Measurements from ENCODE around the gene PHTF2. TPM values are rescaled to one million over a fixed set of nuclear protein-coding genes. Genes with fewer than 3 reads are reported as not detected.

Gene PHTF2
- total and polyA plus RNA-seq, 4 experiments from 2014 or later, result 19.6 to 34.1 (median 29.9) TPM

- no peak overlapping the region for H3K4me3 ChIP-seq (ENCODE audit: low read length in 2 of 2)
- Mint-ChIP-seq H3K27me3 (no peaks in the 10 kb centered on the region), H3K4me1 (peaks cover 21 to 34% (median 21%) of the 10 kb centered on the region in 4 donors), H3K4me3 (no peak overlapping the region), H3K9me3 (no peaks in the 10 kb centered on the region), H3K36me3 (peaks cover 13 to 29% of the 10 kb centered on the region in 2 donors), H3K27ac (peak overlapping the region in 2 of 7 donors; percentile 23 to 80)
- no peak for DNase-seq
- H3K27me3 ChIP-seq (ENCODE audit: insufficient read depth, low read length), result no peaks in the 10 kb centered on the region
- H3K36me3 ChIP-seq (ENCODE audit: insufficient read depth, low read length), result peaks cover 10% of the 10 kb centered on the region
- intact Hi-C loops (cut with micrococcal nuclease), result no loop called here
- CTCF ChIA-PET (ENCODE audit: partially characterized antibody), result interaction anchor here (3.5 to 4.0 kb wide), 2 partner anchors 108 to 114 kb away, joined by 17 to 31 read pairs; no protein-coding TSS in a partner anchor
- POLR2A ChIA-PET (ENCODE audit: partially characterized antibody), result no interaction called here
- no peaks in the 10 kb centered on the region for H3K9me3 ChIP-seq (ENCODE audit: control insufficient read depth in 1 of 2, low read length in 2 of 2)
- no peak overlapping the region for H3K27ac ChIP-seq (ENCODE audit: low read depth, low read length)
- peaks cover 10% of the 10 kb centered on the region for H3K4me1 ChIP-seq (ENCODE audit: insufficient read depth, low read length)
Observed at GRCh38 chr7:77765481-77765880, 33.1 kb upstream of the PHTF2 start.

- intact Hi-C loops (cut with micrococcal nuclease), result no loop called here
- ChIA-PET POLR2A (ENCODE audit: partially characterized antibody) (no interaction called here), CTCF (ENCODE audit: partially characterized antibody) (interaction anchor here (0.8 to 4.0 kb wide), 3 partner anchors 109 to 115 kb away, joined by 3 to 31 read pairs (median 17); no protein-coding TSS in a partner anchor)
- Histone ChIP-seq H3K27me3 (ENCODE audit: insufficient read depth, low read length) (no peaks in the 10 kb centered on the region), H3K4me3 (ENCODE audit: low read length in 2 of 2) (no peak overlapping the region), H3K27ac (ENCODE audit: low read depth, low read length) (no peak overlapping the region), H3K9me3 (ENCODE audit: control insufficient read depth in 1 of 2, low read length in 2 of 2) (no peaks in the 10 kb centered on the region), H3K36me3 (ENCODE audit: insufficient read depth, low read length) (peaks cover 10% of the 10 kb centered on the region), H3K4me1 (ENCODE audit: insufficient read depth, low read length) (peaks cover 10% of the 10 kb centered on the region)
- H3K36me3 Mint-ChIP-seq, result peaks cover 17 to 34% of the 10 kb centered on the region in 2 donors
- H3K4me1 Mint-ChIP-seq, result peaks cover 19 to 36% (median 22%) of the 10 kb centered on the region in 4 donors
- peak overlapping the region in 5 of 7 donors; percentile 21 to 80 (median 46) for H3K27ac Mint-ChIP-seq
- no peaks in the 10 kb centered on the region for H3K9me3 Mint-ChIP-seq
- no peaks in the 10 kb centered on the region for H3K27me3 Mint-ChIP-seq
- DNase-seq, result no peak
- no peak overlapping the region for H3K4me3 Mint-ChIP-seq
Observed at GRCh38 chr7:77765906-77766800, 32.4 kb upstream of the PHTF2 start.

- peaks cover 10% of the 10 kb centered on the region for H3K36me3 ChIP-seq (ENCODE audit: insufficient read depth, low read length)
- Mint-ChIP-seq H3K27me3 (no peaks in the 10 kb centered on the region), H3K27ac (peak overlapping the region in 4 of 7 donors; percentile 21 to 70 (median 64)), H3K4me1 (peaks cover 16 to 30% (median 18%) of the 10 kb centered on the region in 4 donors), H3K4me3 (peak overlapping the region in 1 of 8 donors; percentile 70), H3K9me3 (no peaks in the 10 kb centered on the region), H3K36me3 (peaks cover 17 to 35% of the 10 kb centered on the region in 2 donors)
- no peaks in the 10 kb centered on the region for H3K9me3 ChIP-seq (ENCODE audit: control insufficient read depth in 1 of 2, low read length in 2 of 2)
- POLR2A ChIA-PET (ENCODE audit: partially characterized antibody), result interaction anchor here (0.6 kb wide), 1 partner anchor 126 kb away, joined by 3 read pairs; no protein-coding TSS in a partner anchor
- H3K27ac ChIP-seq (ENCODE audit: low read depth, low read length), result no peak overlapping the region
- H3K4me3 ChIP-seq (ENCODE audit: low read length in 2 of 2), result no peak overlapping the region
- H3K4me1 ChIP-seq (ENCODE audit: insufficient read depth, low read length), result peaks cover 10% of the 10 kb centered on the region
- H3K27me3 ChIP-seq (ENCODE audit: insufficient read depth, low read length), result no peaks in the 10 kb centered on the region
- intact Hi-C loops (cut with micrococcal nuclease), result no loop called here
- DNase-seq, result no peak
- CTCF ChIA-PET (ENCODE audit: partially characterized antibody), result interaction anchor here (0.6 to 4.0 kb wide), 3 partner anchors 7 to 115 kb away, joined by 3 to 31 read pairs (median 6); no protein-coding TSS in a partner anchor
Observed at GRCh38 chr7:77766801-77767605, 31.6 kb upstream of the PHTF2 start.

GRCh38 chr7:77770316-77770715 lies 28.3 kb upstream of the PHTF2 start:
- CTCF ChIA-PET (ENCODE audit: partially characterized antibody), result interaction anchor here (0.6 to 1.4 kb wide), 2 partner anchors 10 to 262 kb away, joined by 3 to 6 read pairs; no protein-coding TSS in a partner anchor
- intact Hi-C loops (cut with micrococcal nuclease), result no loop called here

GRCh38 chr7:77771901-77772300 lies 26.7 kb upstream of the PHTF2 start:
- Histone ChIP-seq H3K27ac (ENCODE audit: low read depth, low read length) (no peak overlapping the region), H3K36me3 (ENCODE audit: insufficient read depth, low read length) (peaks cover 13% of the 10 kb centered on the region)
- DNase-seq, result no peak

More at GRCh38 chr7:77770316-77770715, 28.3 kb upstream of the PHTF2 start:
- Histone ChIP-seq H3K4me1 (ENCODE audit: insufficient read depth, low read length) (no peaks in the 10 kb centered on the region), H3K27me3 (ENCODE audit: insufficient read depth, low read length) (no peaks in the 10 kb centered on the region), H3K27ac (ENCODE audit: low read depth, low read length) (no peak overlapping the region), H3K36me3 (ENCODE audit: insufficient read depth, low read length) (peaks cover 22% of the 10 kb centered on the region), H3K4me3 (ENCODE audit: low read length in 2 of 2) (no peak overlapping the region), H3K9me3 (ENCODE audit: control insufficient read depth in 1 of 2, low read length in 2 of 2) (no peaks in the 10 kb centered on the region)
- H3K4me1 Mint-ChIP-seq, result peaks cover 0 to 14% (median 9%) of the 10 kb centered on the region in 4 donors
- H3K27me3 Mint-ChIP-seq, result no peaks in the 10 kb centered on the region
- H3K36me3 Mint-ChIP-seq, result peaks cover 25 to 54% of the 10 kb centered on the region in 2 donors
- no peak for DNase-seq
- no peak overlapping the region for H3K4me3 Mint-ChIP-seq
- H3K27ac Mint-ChIP-seq, result no peak overlapping the region
- POLR2A ChIA-PET (ENCODE audit: partially characterized antibody), result interaction anchor here (0.5 kb wide), 1 partner anchor 43 kb away, joined by 3 read pairs; no protein-coding TSS in a partner anchor
- H3K9me3 Mint-ChIP-seq, result no peaks in the 10 kb centered on the region

GRCh38 chr7:77778535-77778934 lies 20.0 kb upstream of the PHTF2 start:
- peaks cover 53 to 54% of the 10 kb centered on the region in 2 donors for H3K36me3 Mint-ChIP-seq
- H3K4me3 Mint-ChIP-seq, result no peak overlapping the region
- DNase-seq, result no peak
- H3K27ac Mint-ChIP-seq, result no peak overlapping the region
- peaks cover 0 to 15% (median 5%) of the 10 kb centered on the region in 4 donors for H3K4me1 Mint-ChIP-seq
- H3K9me3 Mint-ChIP-seq, result no peaks in the 10 kb centered on the region
- Histone ChIP-seq H3K9me3 (ENCODE audit: control insufficient read depth in 1 of 2, low read length in 2 of 2) (no peaks in the 10 kb centered on the region), H3K4me1 (ENCODE audit: insufficient read depth, low read length) (no peaks in the 10 kb centered on the region), H3K4me3 (ENCODE audit: low read length in 2 of 2) (no peak overlapping the region), H3K27me3 (ENCODE audit: insufficient read depth, low read length) (no peaks in the 10 kb centered on the region), H3K36me3 (ENCODE audit: insufficient read depth, low read length) (peaks cover 14% of the 10 kb centered on the region), H3K27ac (ENCODE audit: low read depth, low read length) (no peak overlapping the region)
- H3K27me3 Mint-ChIP-seq, result no peaks in the 10 kb centered on the region
- intact Hi-C loops (cut with micrococcal nuclease), result no loop called here
- CTCF ChIA-PET (ENCODE audit: partially characterized antibody), result interaction anchor here (1.2 kb wide), 1 partner anchor 20 kb away, joined by 5 read pairs; the partner anchor contains the start of genes PHTF2 and TMEM60
- POLR2A ChIA-PET (ENCODE audit: partially characterized antibody), result interaction anchor here (1.6 kb wide), 1 partner anchor 10 kb away, joined by 3 read pairs; no protein-coding TSS in a partner anchor

More at GRCh38 chr7:77771901-77772300, 26.7 kb upstream of the PHTF2 start:
- H3K27me3 Mint-ChIP-seq, result no peaks in the 10 kb centered on the region
- H3K27me3 ChIP-seq (ENCODE audit: insufficient read depth, low read length), result no peaks in the 10 kb centered on the region
- peaks cover 34 to 54% of the 10 kb centered on the region in 2 donors for H3K36me3 Mint-ChIP-seq
- H3K4me1 ChIP-seq (ENCODE audit: insufficient read depth, low read length), result no peaks in the 10 kb centered on the region
- H3K9me3 Mint-ChIP-seq, result no peaks in the 10 kb centered on the region
- H3K4me3 ChIP-seq (ENCODE audit: low read length in 2 of 2), result no peak overlapping the region
- H3K27ac Mint-ChIP-seq, result peak overlapping the region in 1 of 7 donors; percentile 93
- intact Hi-C loops (cut with micrococcal nuclease), result no loop called here
- H3K4me3 Mint-ChIP-seq, result no peak overlapping the region
- H3K4me1 Mint-ChIP-seq, result peaks cover 0 to 11% (median 6%) of the 10 kb centered on the region in 4 donors
- H3K9me3 ChIP-seq (ENCODE audit: control insufficient read depth in 1 of 2, low read length in 2 of 2), result no peaks in the 10 kb centered on the region
- CTCF ChIA-PET (ENCODE audit: partially characterized antibody), result interaction anchor here (0.9 to 1.5 kb wide), 3 partner anchors 12 to 120 kb away, joined by 3 to 5 read pairs (median 5); no protein-coding TSS in a partner anchor
- POLR2A ChIA-PET (ENCODE audit: partially characterized antibody), result no interaction called here
